OCI-LY1 (cell line): ENCODE measurements around the gene MFSD11.
"Not testable (repeated sequence)": the region's sequence is repeated elsewhere in the genome, so short reads cannot be mapped to it uniquely, and the experiment has no call there.

Experiments used
- H2AFZ ChIP-seq: fragments of 200-600 bp; sonication (generic), shearing (Covaris generic); 2 replicates; pipeline ENCODE4 v1.6.0; 2014; ENCODE audit warnings: antibody characterized with exemption, mild to moderate bottlenecking, low read length
- H3F3A ChIP-seq: fragments of 200-600 bp; sonication (generic), shearing (Covaris generic); 2 replicates; pipeline ENCODE4 v1.6.0; 2014; ENCODE audit warnings: mild to moderate bottlenecking, antibody characterized with exemption, low read length, moderate library complexity; ENCODE audit not compliant: insufficient read depth
- H3K27ac ChIP-seq: fragments of 200-600 bp; sonication (generic); 2 replicates; pipeline ENCODE4 v1.5.1; 2014; ENCODE audit warnings: low read length, mixed run types, mild to moderate bottlenecking, low read depth; ENCODE audit not compliant: poor library complexity, severe bottlenecking
- H3K27me3 ChIP-seq: fragments of 200-600 bp; sonication (generic); 2 replicates; pipeline ENCODE4 v1.6.0; 2014; ENCODE audit warnings: antibody characterized with exemption, mild to moderate bottlenecking, low read length, moderate library complexity; ENCODE audit not compliant: insufficient read depth
- H3K36me3 ChIP-seq: fragments of 200-600 bp; sonication (generic); 2 replicates; pipeline ENCODE4 v1.6.1; 2014; ENCODE audit warnings: mild to moderate bottlenecking, antibody characterized with exemption, low read length, moderate library complexity, mixed read lengths; ENCODE audit not compliant: insufficient read depth
- H3K4me1 ChIP-seq: fragments of 200-600 bp; sonication (generic); 2 replicates; pipeline ENCODE4 v1.5.1; 2014; ENCODE audit warnings: mild to moderate bottlenecking, low read length, moderate library complexity; ENCODE audit not compliant: insufficient read depth, severe bottlenecking
- H3K4me2 ChIP-seq: fragments of 200-600 bp; sonication (generic), shearing (Covaris generic); 2 replicates; pipeline ENCODE4 v1.6.1; 2014; ENCODE audit warnings: low read length
- H3K4me3 ChIP-seq: fragments of 200-600 bp; sonication (generic); 2 replicates; pipeline ENCODE4 v1.5.1; 2014; ENCODE audit warnings: low read length, low read depth, mild to moderate bottlenecking, mixed read lengths; ENCODE audit not compliant: poor library complexity, severe bottlenecking
- H3K79me2 ChIP-seq: fragments of 200-600 bp; shearing (Covaris generic); 2 replicates; pipeline ENCODE4 v1.6.1; 2016; ENCODE audit warnings: mixed run types, low read length, mixed read lengths; ENCODE audit not compliant: insufficient read depth
- H3K9ac ChIP-seq: fragments of 200-600 bp; sonication (generic), shearing (Covaris generic); 2 replicates; pipeline ENCODE4 v1.6.1; 2014; ENCODE audit warnings: mild to moderate bottlenecking, low read length, mixed read lengths
- H3K9me2 ChIP-seq: fragments of 200-600 bp; sonication (generic), shearing (Covaris generic); 2 replicates; pipeline ENCODE4 v1.6.1; 2014; ENCODE audit warnings: low read depth, mild to moderate bottlenecking, low read length, mixed read lengths
- H3K9me3 ChIP-seq: fragments of 200-600 bp; shearing (Covaris generic); 2 replicates; pipeline ENCODE4 v1.6.1; 2014; ENCODE audit warnings: low read length, mixed read lengths
- H4K20me1 ChIP-seq: fragments of 200-600 bp; sonication (generic), shearing (Covaris generic); 2 replicates; pipeline ENCODE4 v1.6.0; 2016; ENCODE audit warnings: mild to moderate bottlenecking, low read length; ENCODE audit not compliant: insufficient read depth
- EZH2 ChIP-seq: fragments of 200-600 bp; sonication (generic), shearing (Covaris generic); IDR thresholded peaks from 2 replicates; pipeline ENCODE4 v1.8.0; 2017; ENCODE audit warnings: borderline replicate concordance, mixed run types, mild to moderate bottlenecking, antibody characterized with exemption, low read length, moderate library complexity, mixed read lengths
- TF ChIP-seq, protein P1 (sequence below): fragments of 200-600 bp; sonication (generic), shearing (Covaris generic); IDR thresholded peaks from 2 replicates; pipeline ENCODE4 v1.5.1; 2017; ENCODE audit warnings: mild to moderate bottlenecking, antibody characterized with exemption, low read length, moderate library complexity, mixed read lengths

MFSD11 gene

DNA sequence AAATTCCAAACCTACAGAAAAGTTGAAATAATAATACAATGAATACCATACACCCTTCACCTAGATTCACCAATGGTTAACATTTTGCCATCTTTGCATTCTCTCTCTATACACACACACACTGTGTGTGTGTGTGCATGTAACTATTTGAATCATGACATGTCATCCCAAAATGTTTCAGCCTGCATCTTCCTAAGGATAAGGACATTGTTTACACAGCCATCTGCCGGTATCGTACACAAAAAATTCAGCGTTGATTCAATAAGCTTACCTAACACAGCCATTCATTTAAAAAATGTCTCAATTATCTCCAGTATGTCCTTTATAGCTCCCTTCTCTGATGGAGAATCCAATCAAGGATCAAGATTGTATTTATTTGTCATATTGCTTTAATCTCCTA, 31.1 kb upstream of the MFSD11 start:
- Histone ChIP-seq H3K36me3 (no peaks in the 10 kb centered on the region), H3K27me3 (no peaks in the 10 kb centered on the region), H2AFZ (no peak overlapping the region), H3K4me2 (no peak overlapping the region), H3K4me3 (no peak overlapping the region), H4K20me1 (no peaks in the 10 kb centered on the region), H3K79me2 (no peaks in the 10 kb centered on the region), H3K9me3 (no peaks in the 10 kb centered on the region), H3K9me2 (no peaks in the 10 kb centered on the region), H3F3A (no peaks in the 10 kb centered on the region), H3K4me1 (peaks cover 4% of the 10 kb centered on the region), H3K27ac (no peak overlapping the region), H3K9ac (no peak overlapping the region)
- TF ChIP-seq, protein P1, sequence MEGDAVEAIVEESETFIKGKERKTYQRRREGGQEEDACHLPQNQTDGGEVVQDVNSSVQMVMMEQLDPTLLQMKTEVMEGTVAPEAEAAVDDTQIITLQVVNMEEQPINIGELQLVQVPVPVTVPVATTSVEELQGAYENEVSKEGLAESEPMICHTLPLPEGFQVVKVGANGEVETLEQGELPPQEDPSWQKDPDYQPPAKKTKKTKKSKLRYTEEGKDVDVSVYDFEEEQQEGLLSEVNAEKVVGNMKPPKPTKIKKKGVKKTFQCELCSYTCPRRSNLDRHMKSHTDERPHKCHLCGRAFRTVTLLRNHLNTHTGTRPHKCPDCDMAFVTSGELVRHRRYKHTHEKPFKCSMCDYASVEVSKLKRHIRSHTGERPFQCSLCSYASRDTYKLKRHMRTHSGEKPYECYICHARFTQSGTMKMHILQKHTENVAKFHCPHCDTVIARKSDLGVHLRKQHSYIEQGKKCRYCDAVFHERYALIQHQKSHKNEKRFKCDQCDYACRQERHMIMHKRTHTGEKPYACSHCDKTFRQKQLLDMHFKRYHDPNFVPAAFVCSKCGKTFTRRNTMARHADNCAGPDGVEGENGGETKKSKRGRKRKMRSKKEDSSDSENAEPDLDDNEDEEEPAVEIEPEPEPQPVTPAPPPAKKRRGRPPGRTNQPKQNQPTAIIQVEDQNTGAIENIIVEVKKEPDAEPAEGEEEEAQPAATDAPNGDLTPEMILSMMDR, result no peak
- no peak for TF ChIP-seq EZH2

DNA sequence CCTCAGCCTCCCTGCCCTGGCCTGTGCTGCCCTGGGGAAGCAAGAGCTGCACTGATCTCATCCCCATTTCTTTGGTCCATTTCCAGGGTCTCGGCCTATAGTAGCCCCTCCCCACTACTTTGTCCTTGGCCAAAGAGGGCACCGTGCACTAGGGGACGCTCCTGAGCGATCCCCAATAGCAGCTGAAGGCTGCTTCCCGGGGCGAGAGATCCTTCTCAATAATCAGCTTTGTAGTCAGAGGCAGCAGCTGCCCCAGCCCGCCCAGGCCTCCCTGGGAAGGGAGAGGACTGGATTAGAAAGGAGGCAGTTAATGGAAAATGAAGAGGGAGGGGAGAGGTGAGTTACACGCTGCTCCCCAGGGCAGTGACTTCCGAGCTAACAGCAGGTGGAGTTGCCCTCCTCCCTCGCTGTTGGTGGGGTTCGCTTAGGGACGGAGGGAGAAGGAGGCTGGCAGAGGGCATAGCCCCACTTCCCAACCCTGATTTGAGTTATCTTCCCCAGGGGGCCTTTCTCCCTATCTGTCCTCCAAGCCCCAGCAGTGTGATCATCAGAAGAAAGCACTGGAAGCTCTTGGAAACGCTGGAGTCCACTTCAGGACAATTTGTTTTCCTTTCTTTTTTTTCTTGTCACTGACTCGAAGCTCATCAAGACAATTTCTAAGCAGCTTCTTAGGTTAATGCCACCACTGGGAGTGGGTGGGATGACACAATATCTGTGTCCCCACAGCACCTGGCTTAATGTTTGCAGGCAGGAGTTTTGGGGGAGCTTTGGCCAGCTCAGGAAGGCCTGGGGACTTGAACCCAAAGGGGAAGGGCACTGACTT, 29.7 kb upstream of the MFSD11 start:
- H2AFZ ChIP-seq, result no peak overlapping the region
- TF ChIP-seq, protein P1, result peak; percentile 69
- no peak for TF ChIP-seq EZH2
- no peaks in the 10 kb centered on the region for H3F3A ChIP-seq
- no peaks in the 10 kb centered on the region for H3K9me2 ChIP-seq
- no peaks in the 10 kb centered on the region for H3K79me2 ChIP-seq
- H3K27ac ChIP-seq, result no peak overlapping the region
- H4K20me1 ChIP-seq, result no peaks in the 10 kb centered on the region
- H3K27me3 ChIP-seq, result no peaks in the 10 kb centered on the region
- no peak overlapping the region for H3K4me2 ChIP-seq
- H3K9ac ChIP-seq, result no peak overlapping the region
- H3K36me3 ChIP-seq, result peaks cover 5% of the 10 kb centered on the region; the same call in 1 of the 2 replicates
- no peaks in the 10 kb centered on the region for H3K9me3 ChIP-seq
- H3K4me3 ChIP-seq, result no peak overlapping the region
- H3K4me1 ChIP-seq, result peaks cover 4% of the 10 kb centered on the region

DNA sequence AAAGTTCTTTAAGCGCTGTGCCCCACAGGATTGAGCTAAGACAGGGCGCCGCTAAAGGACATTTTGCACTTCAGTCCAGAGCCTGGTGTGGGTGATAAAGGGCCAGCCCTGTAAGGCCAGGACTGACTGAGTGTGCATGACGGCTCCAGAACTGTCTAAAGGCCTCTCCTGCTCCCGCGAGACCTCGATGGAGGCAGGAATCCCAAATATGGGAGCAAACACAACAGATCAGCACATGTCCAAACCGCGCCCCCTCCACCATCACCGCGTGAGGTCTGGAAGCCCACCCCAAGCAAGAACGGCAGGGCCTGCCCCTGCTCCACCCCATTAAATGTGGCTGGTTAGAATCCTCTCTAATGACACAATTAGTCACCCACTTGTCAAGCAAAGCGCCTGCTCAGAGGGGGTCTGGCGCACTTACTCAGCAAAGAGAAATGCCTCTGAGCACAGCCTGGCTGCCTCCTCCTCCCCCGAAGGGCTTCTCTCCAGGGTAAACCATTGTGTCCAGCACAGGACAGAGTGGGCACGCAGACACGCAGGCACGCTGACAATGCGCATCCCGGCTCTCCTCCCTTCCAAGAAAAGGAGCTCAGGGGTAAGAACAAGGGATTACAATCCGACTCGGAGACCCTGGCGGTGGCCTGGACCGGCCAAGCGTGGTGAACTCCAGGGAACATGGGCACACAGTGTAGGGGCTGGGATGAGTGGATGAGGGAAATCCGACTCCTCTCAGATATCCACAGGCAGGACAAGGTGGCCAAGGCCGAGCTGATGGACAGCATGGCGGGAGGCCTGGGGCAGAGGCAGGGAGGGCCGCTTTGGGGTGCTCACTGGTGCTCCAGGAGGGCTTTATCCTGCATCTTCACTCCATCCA, 28.6 kb upstream of the MFSD11 start:
- no peaks in the 10 kb centered on the region for H3K27me3 ChIP-seq
- H3K4me2 ChIP-seq, result no peak overlapping the region
- no peaks in the 10 kb centered on the region for H3K9me3 ChIP-seq
- no peak for TF ChIP-seq EZH2
- TF ChIP-seq, protein P1, result no peak
- no peak overlapping the region for H2AFZ ChIP-seq
- H4K20me1 ChIP-seq, result no peaks in the 10 kb centered on the region
- no peak overlapping the region for H3K27ac ChIP-seq
- H3F3A ChIP-seq, result no peaks in the 10 kb centered on the region
- H3K4me3 ChIP-seq, result no peak overlapping the region
- H3K4me1 ChIP-seq, result peaks cover 4% of the 10 kb centered on the region
- no peak overlapping the region for H3K9ac ChIP-seq
- no peaks in the 10 kb centered on the region for H3K79me2 ChIP-seq
- H3K36me3 ChIP-seq, result peaks cover 16% of the 10 kb centered on the region
- no peaks in the 10 kb centered on the region for H3K9me2 ChIP-seq

DNA sequence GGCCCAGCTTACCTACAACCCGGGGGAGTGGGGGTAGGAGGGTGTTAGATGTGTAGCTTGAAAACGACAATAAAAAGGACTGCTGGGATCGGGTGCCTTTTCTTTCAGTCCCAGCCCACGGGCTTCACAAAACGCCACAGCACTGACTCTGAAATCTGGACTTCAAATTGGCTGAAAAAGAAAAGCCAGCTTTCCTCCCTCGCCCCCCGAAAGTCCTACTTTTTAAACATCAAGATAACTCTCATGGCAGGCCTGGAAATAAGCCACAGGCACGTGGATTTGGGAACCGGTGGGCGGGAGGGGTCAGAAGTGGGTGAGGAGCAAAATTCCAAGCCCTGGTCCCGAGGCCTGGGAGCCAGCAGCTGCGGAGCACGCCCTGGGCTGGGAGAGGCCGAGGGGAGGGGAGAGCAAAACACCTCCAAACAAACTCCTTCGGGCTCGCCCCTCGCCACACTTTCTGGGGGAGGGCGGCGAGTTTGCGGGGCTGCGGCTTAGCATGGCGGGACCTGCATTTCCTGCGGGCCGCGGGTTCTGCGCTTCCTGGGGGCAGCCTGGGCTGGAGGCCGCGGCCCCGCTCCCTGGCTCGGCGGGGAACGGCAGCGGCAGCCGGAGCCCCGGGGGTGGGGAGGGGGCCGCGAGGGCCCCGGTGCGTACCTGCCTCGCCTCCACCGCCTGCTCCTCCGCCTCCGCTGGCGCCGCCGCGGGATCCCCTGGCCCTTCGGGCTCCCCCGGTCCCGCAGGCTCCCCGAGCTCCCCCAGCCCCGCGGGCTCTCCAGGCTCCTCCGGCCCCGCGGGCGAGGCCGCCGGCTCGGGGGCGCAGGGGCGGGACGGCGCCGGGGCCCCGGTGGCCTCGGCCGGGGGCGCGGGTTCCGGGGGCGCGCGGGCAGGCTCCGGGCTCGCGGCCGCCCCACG, 27.7 kb upstream of the MFSD11 start:
- not testable (repeated sequence) for H3K27me3 ChIP-seq, H2AFZ ChIP-seq, H3F3A ChIP-seq, H4K20me1 ChIP-seq, H3K9me3 ChIP-seq, H3K4me1 ChIP-seq, H3K9ac ChIP-seq, H3K9me2 ChIP-seq, H3K79me2 ChIP-seq, H3K27ac ChIP-seq
- peaks cover 20% of the 10 kb centered on the region for H3K36me3 ChIP-seq
- H3K4me2 ChIP-seq, result peak overlapping the region; percentile 39
- peak overlapping the region; percentile 16 for H3K4me3 ChIP-seq
